SK-N-SH treated with all-trans-retinoic acid at 6 μM for 48 hours (cell line): ENCODE results near the gene GAST.

Experiments used
- ATAC-seq: fragments of 200-7000 bp; cut with Tn5 transposase; 3 replicates; pipeline ENCODE4 v1.9.1; 2020; ENCODE audit warnings: mild to moderate bottlenecking, moderate library complexity
- ARNTL ChIP-seq: fragments of 450-650 bp; formaldehyde crosslinking; IDR thresholded peaks from 2 replicates; pipeline ENCODE4 v1.5.0; 2020; ENCODE audit warnings: low read depth, mild to moderate bottlenecking, moderate library complexity, borderline replicate concordance
- BACH2 ChIP-seq: fragments of 250-450 bp; sonication (Bioruptor Pico); IDR thresholded peaks from 2 replicates; pipeline ENCODE4 v1.9.0; 2021; ENCODE audit warnings: mild to moderate bottlenecking, borderline replicate concordance
- CREB5 ChIP-seq: fragments of 250-450 bp; sonication (Bioruptor Pico); IDR thresholded peaks from 2 replicates; pipeline ENCODE4 v1.5.1; 2020; ENCODE audit warnings: low read depth, mild to moderate bottlenecking, moderate library complexity
- CSDC2 ChIP-seq: fragments of 250-450 bp; sonication (Bioruptor Pico); IDR thresholded peaks from 2 replicates; pipeline ENCODE4 v1.5.0; 2020; ENCODE audit warnings: mild to moderate bottlenecking, moderate library complexity
- CSRNP3 ChIP-seq: fragments of 250-450 bp; sonication (Bioruptor Pico); IDR thresholded peaks from 2 replicates; pipeline ENCODE4 v1.5.1; 2021; ENCODE audit warnings: mild to moderate bottlenecking, moderate library complexity
- ESRRG ChIP-seq: fragments of 250-450 bp; sonication (Bioruptor Pico); IDR thresholded peaks from 2 replicates; pipeline ENCODE4 v1.6.1; 2021; ENCODE audit warnings: mild to moderate bottlenecking
- GLIS3 ChIP-seq: fragments of 250-450 bp; sonication (Bioruptor Pico); IDR thresholded peaks from 2 replicates; pipeline ENCODE4 v1.5.0; 2020; ENCODE audit warnings: mild to moderate bottlenecking, moderate library complexity
- POU6F1 ChIP-seq: fragments of 250-450 bp; sonication (Bioruptor Pico); IDR thresholded peaks from 2 replicates; pipeline ENCODE4 v1.8.0; 2021; ENCODE audit warnings: low read depth, mild to moderate bottlenecking, moderate library complexity, borderline replicate concordance
- PPARA ChIP-seq: fragments of 250-450 bp; sonication (Bioruptor Pico); IDR thresholded peaks from 2 replicates; pipeline ENCODE4 v1.5.0; 2020; ENCODE audit warnings: mild to moderate bottlenecking, borderline replicate concordance
- RARB ChIP-seq: fragments of 250-450 bp; sonication (Bioruptor Pico); IDR thresholded peaks from 2 replicates; pipeline ENCODE4 v1.8.0; 2021; ENCODE audit warnings: mild to moderate bottlenecking, moderate library complexity
- SNAI2 ChIP-seq: fragments of 250-450 bp; sonication (Bioruptor Pico); IDR thresholded peaks from 2 replicates; pipeline ENCODE4 v1.5.0; 2020; ENCODE audit warnings: mild to moderate bottlenecking, moderate library complexity
- TOX ChIP-seq: fragments of 250-450 bp; sonication (Bioruptor Pico); IDR thresholded peaks from 2 replicates; pipeline ENCODE4 v1.8.0; 2021; ENCODE audit warnings: mild to moderate bottlenecking, moderate library complexity, borderline replicate concordance
- TSHZ2 ChIP-seq: fragments of 250-450 bp; sonication (Bioruptor Pico); IDR thresholded peaks from 2 replicates; pipeline ENCODE4 v1.5.0; 2020; ENCODE audit warnings: mild to moderate bottlenecking, moderate library complexity
- ZFP3 ChIP-seq: fragments of 250-450 bp; sonication (Bioruptor Pico); IDR thresholded peaks from 2 replicates; pipeline ENCODE4 v1.5.0; 2020; ENCODE audit warnings: mild to moderate bottlenecking, moderate library complexity
- ZFP30 ChIP-seq: fragments of 450-650 bp; formaldehyde crosslinking; IDR thresholded peaks from 2 replicates; pipeline ENCODE4 v1.5.0; 2022; ENCODE audit warnings: mild to moderate bottlenecking, moderate library complexity
- ZNF565 ChIP-seq: fragments of 450-650 bp; formaldehyde crosslinking; conservative IDR thresholded peaks from 2 replicates; pipeline ENCODE4 v1.5.0; 2020; ENCODE audit warnings: low read depth, mild to moderate bottlenecking, moderate library complexity
- ZNF70 ChIP-seq: fragments of 450-650 bp; formaldehyde crosslinking; IDR thresholded peaks from 2 replicates; pipeline ENCODE4 v1.5.0; 2020; ENCODE audit warnings: mild to moderate bottlenecking, moderate library complexity
- ZNF8 ChIP-seq: fragments of 450-650 bp; formaldehyde crosslinking; IDR thresholded peaks from 2 replicates; pipeline ENCODE4 v1.5.0; 2020; ENCODE audit warnings: mild to moderate bottlenecking, moderate library complexity
- TF ChIP-seq, protein P1 (sequence below): fragments of 250-450 bp; sonication (Bioruptor Pico); IDR thresholded peaks from 2 replicates; pipeline ENCODE4 v1.8.0; 2020; ENCODE audit warnings: mild to moderate bottlenecking, moderate library complexity, borderline replicate concordance

GAST gene

GRCh38 chr17:41754066-41754465, 41.9 kb downstream of the GAST start:
- no peak for ATAC-seq
- TF ChIP-seq GLIS3 (CRISPR knock-in tag) (no peak), ZFP30 (CRISPR knock-in tag) (no peak), ZNF565 (CRISPR knock-in tag) (no peak)
- TF ChIP-seq, protein P1, sequence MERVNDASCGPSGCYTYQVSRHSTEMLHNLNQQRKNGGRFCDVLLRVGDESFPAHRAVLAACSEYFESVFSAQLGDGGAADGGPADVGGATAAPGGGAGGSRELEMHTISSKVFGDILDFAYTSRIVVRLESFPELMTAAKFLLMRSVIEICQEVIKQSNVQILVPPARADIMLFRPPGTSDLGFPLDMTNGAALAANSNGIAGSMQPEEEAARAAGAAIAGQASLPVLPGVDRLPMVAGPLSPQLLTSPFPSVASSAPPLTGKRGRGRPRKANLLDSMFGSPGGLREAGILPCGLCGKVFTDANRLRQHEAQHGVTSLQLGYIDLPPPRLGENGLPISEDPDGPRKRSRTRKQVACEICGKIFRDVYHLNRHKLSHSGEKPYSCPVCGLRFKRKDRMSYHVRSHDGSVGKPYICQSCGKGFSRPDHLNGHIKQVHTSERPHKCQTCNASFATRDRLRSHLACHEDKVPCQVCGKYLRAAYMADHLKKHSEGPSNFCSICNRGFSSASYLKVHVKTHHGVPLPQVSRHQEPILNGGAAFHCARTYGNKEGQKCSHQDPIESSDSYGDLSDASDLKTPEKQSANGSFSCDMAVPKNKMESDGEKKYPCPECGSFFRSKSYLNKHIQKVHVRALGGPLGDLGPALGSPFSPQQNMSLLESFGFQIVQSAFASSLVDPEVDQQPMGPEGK (CRISPR knock-in tag), result no peak

- no peak for ATAC-seq
- TF ChIP-seq ZNF70 (CRISPR knock-in tag) (no peak), ARNTL (CRISPR knock-in tag) (no peak), ZNF8 (CRISPR knock-in tag) (no peak), ZFP3 (CRISPR knock-in tag) (no peak), SNAI2 (no peak), TOX (CRISPR knock-in tag) (no peak), PPARA (no peak), POU6F1 (no peak), BACH2 (CRISPR knock-in tag) (no peak)
Observed at GRCh38 chr17:41758601-41759000, 46.5 kb downstream of the GAST start.

DNA sequence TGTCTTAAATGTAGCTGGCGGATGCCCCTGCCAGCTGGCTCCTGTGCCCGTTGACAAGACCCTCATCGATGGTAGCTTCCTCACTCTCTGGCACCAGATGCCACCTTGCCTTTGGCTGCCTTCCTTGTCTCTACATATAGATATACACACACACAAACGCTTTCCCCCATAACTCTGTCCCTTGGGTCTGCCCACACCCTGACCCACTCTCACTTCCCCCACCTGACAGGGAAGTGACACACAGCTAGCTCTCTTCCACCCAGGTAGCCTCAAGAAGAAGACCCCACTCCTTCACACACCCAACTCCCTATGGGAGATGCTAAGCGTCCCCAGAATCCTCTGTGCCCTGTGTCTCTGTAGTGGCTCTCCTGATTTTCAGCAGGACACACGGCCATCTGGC, 48.7 kb downstream of the GAST start:
- TF ChIP-seq TSHZ2 (CRISPR knock-in tag) (no peak), RARB (CRISPR knock-in tag) (no peak), ZFP3 (CRISPR knock-in tag) (no peak), CREB5 (CRISPR knock-in tag) (no peak), CSDC2 (no peak), ZNF8 (CRISPR knock-in tag) (no peak), CSRNP3 (CRISPR knock-in tag) (no peak), ARNTL (CRISPR knock-in tag) (no peak), BACH2 (CRISPR knock-in tag) (no peak), ZFP30 (CRISPR knock-in tag) (no peak), TOX (CRISPR knock-in tag) (no peak), SNAI2 (no peak), ESRRG (no peak)
- TF ChIP-seq, protein P1 (CRISPR knock-in tag), result no peak
- TF ChIP-seq, all 23 proteins: peak for 0
- ATAC-seq, result no peak
